Neuron (in vitro differentiated cells): ENCODE data around the gene HSPE1.
"Not testable (repeated sequence)": the region's sequence is repeated elsewhere in the genome, so short reads cannot be mapped to it uniquely, and the experiment has no call there.

ENCODE experiments used
- H2AFZ ChIP-seq: one replicate; pipeline ENCODE4 v1.6.1; 2013; ENCODE audit warnings: low read depth, mild to moderate bottlenecking, inconsistent platforms, low read length, moderate library complexity
- H3K27me3 ChIP-seq: one replicate; pipeline ENCODE4 v1.6.1; 2013; ENCODE audit warnings: low read length; ENCODE audit not compliant: insufficient read depth
- H3K36me3 ChIP-seq: one replicate; pipeline ENCODE4 v1.6.1; 2013; ENCODE audit warnings: low read length; ENCODE audit not compliant: insufficient read depth
- H3K4me1 ChIP-seq: one replicate; pipeline ENCODE4 v1.6.1; 2013; ENCODE audit warnings: low read length; ENCODE audit not compliant: insufficient read depth
- H3K4me3 ChIP-seq: 2 replicates; pipeline ENCODE4 v1.5.1; 2013; ENCODE audit warnings: mild to moderate bottlenecking, low read length, moderate library complexity
- H3K9me3 ChIP-seq: one replicate; pipeline ENCODE4 v1.6.1; 2013; ENCODE audit warnings: low read length

The HSPE1 gene

GRCh38 chr2:197548582-197548981, 48.4 kb downstream of the HSPE1 start:
- no peaks in the 10 kb centered on the region for H3K4me1 ChIP-seq
- peaks cover 66% of the 10 kb centered on the region for H3K36me3 ChIP-seq
- no peak overlapping the region for H3K4me3 ChIP-seq
- H3K9me3 ChIP-seq, result no peaks in the 10 kb centered on the region
- no peaks in the 10 kb centered on the region for H3K27me3 ChIP-seq
- no peak overlapping the region for H2AFZ ChIP-seq

- peaks cover 67% of the 10 kb centered on the region for H3K36me3 ChIP-seq
- H3K27me3 ChIP-seq, H3K9me3 ChIP-seq, H3K4me1 ChIP-seq, H2AFZ ChIP-seq, H3K4me3 ChIP-seq: not testable (repeated sequence)
These were observed 51.1 kb downstream of the HSPE1 start for GRCh38 chr2:197551260-197551659.
